DMS79 (cell line): Measurements from ENCODE around the gene TPP1.

ENCODE experiments used
- DNase-seq: peaks from one replicate; lab custom pipeline; 2025; lab: John Stamatoyannopoulos, UW

Gene TPP1

GRCh38 chr11:6611092-6611962 is 7.9 kb downstream of the TPP1 start:
- DNase-seq = no peak

- DNase-seq = no peak
These were observed 8.6 kb downstream of the TPP1 start for GRCh38 chr11:6610591-6610990.

- DNase-seq = no peak
These were observed 9.7 kb downstream of the TPP1 start for GRCh38 chr11:6609502-6610015.

GRCh38 chr11:6608726-6609501 is 10.3 kb downstream of the TPP1 start:
- DNase-seq = no peak

- DNase-seq = no peak
These were observed 11.2 kb downstream of the TPP1 start for GRCh38 chr11:6608011-6608410.

- DNase-seq = no peak
These were observed 11.9 kb downstream of the TPP1 start for GRCh38 chr11:6607190-6607795.

- DNase-seq = no peak
These were observed 12.6 kb downstream of the TPP1 start for GRCh38 chr11:6606471-6607189.

- DNase-seq = no peak
These were observed 14.4 kb downstream of the TPP1 start for GRCh38 chr11:6604790-6605189.

- no peak for DNase-seq
These were observed 15.1 kb downstream of the TPP1 start for GRCh38 chr11:6604081-6604626.

GRCh38 chr11:6603287-6604080 is 15.7 kb downstream of the TPP1 start, which contains the start of the genes ILK and RRP8:
Gene ILK, plus strand, starts transcription at chr11:6603774. Its CDS starts 498 bp downstream, at chr11:6604272.
Gene RRP8, minus strand, starts transcription at chr11:6603616. Its CDS starts 114 bp downstream, at chr11:6603502.
- DNase-seq = peak; percentile 65

- DNase-seq = no peak
These were observed 16.9 kb downstream of the TPP1 start for GRCh38 chr11:6602096-6602940.

GRCh38 chr11:6601041-6601461 is 18.2 kb downstream of the TPP1 start:
- DNase-seq = no peak

GRCh38 chr11:6599881-6600390 is 19.3 kb downstream of the TPP1 start:
- no peak for DNase-seq

- DNase-seq = no peak
These were observed 19.8 kb downstream of the TPP1 start for GRCh38 chr11:6599449-6599848.

GRCh38 chr11:6598555-6598954 is 20.7 kb downstream of the TPP1 start:
- DNase-seq = no peak

- no peak for DNase-seq
These were observed 22.9 kb downstream of the TPP1 start for GRCh38 chr11:6596239-6596877.

GRCh38 chr11:6594142-6594768 is 25.0 kb downstream of the TPP1 start:
- DNase-seq = no peak

- DNase-seq = no peak
These were observed 31.2 kb downstream of the TPP1 start for GRCh38 chr11:6588018-6588417.
